IMR-90 (cell line): ENCODE results near the gene NEGR1. TPM values are rescaled to one million over a fixed set of nuclear protein-coding genes. Genes with fewer than 3 reads are reported as not detected.
A peak's percentile ranks its signal among the peaks of the same experiment; 100 is the strongest.

Source experiments
- ATAC-seq: fragments of 200-7000 bp; cut with Tn5 transposase; 2 replicates; pipeline ENCODE4 v1.9.1; 2020; ENCODE audit warnings: low read depth, mild to moderate bottlenecking, moderate library complexity
- BruUV-seq: library from RNA; stranded (reverse); fragments of 400-500 nt; replicated peaks from 2 replicates; lab custom pipeline; 2021; lab: Mats Ljungman, UMichigan
- CTCF ChIA-PET: fragments of 300-600 bp; formaldehyde crosslinking; extraction: SDS; loops from one replicate; lab custom pipeline; 2021; ENCODE audit warnings: antibody characterized with exemption; lab: Yijun Ruan, JAX
- POLR2A ChIA-PET: fragments of 300-600 bp; sonication (Branson Sonifier 250); formaldehyde crosslinking; loops from one replicate; lab custom pipeline; 2022; ENCODE audit warnings: antibody characterized with exemption; ENCODE audit not compliant: unreplicated experiment; lab: Charles Lee
- DNase-seq: peaks from one replicate; pipeline ENCODE4 v3.0.0; 2013
- H2AFZ ChIP-seq: replicated peaks from 2 replicates; pipeline ENCODE3; 2013; ENCODE audit warnings: low read length, mild to moderate bottlenecking; ENCODE audit not compliant: poor library complexity
- H2AK5ac ChIP-seq: 2 replicates; pipeline ENCODE4 v1.6.1; 2013; ENCODE audit warnings: low read depth, low read length, inconsistent platforms
- H2AK9ac ChIP-seq: replicated peaks from 2 replicates; pipeline ENCODE3; 2013; ENCODE audit warnings: mild to moderate bottlenecking, low read depth, low read length, moderate library complexity; ENCODE audit not compliant: poor library complexity
- H2BK120ac ChIP-seq: 2 replicates; pipeline ENCODE4 v1.6.1; 2013; ENCODE audit warnings: low read depth, low read length, inconsistent platforms
- H2BK15ac ChIP-seq: 3 replicates; pipeline ENCODE4 v1.6.1; 2013; ENCODE audit warnings: low read depth, low read length, inconsistent platforms
- H2BK20ac ChIP-seq: 2 replicates; pipeline ENCODE4 v1.6.1; 2013; ENCODE audit warnings: low read depth, mild to moderate bottlenecking, inconsistent platforms, low read length, moderate library complexity
- H2BK5ac ChIP-seq: 2 replicates; pipeline ENCODE4 v1.6.1; 2013; ENCODE audit warnings: mild to moderate bottlenecking, low read depth, low read length, inconsistent platforms; ENCODE audit not compliant: poor library complexity, severe bottlenecking
- H3K14ac ChIP-seq: replicated peaks from 2 replicates; pipeline ENCODE4 v1.6.1; 2013; ENCODE audit warnings: low read depth, low read length, inconsistent platforms
- H3K18ac ChIP-seq: 2 replicates; pipeline ENCODE4 v1.6.1; 2013; ENCODE audit warnings: low read depth, low read length, control low read depth
- H3K23ac ChIP-seq: 2 replicates; pipeline ENCODE4 v1.6.1; 2013; ENCODE audit warnings: low read depth, low read length, inconsistent platforms
- H3K27ac ChIP-seq: 2 replicates; pipeline ENCODE4 v1.5.1; 2013; ENCODE audit warnings: mild to moderate bottlenecking, control low read depth, low read length; ENCODE audit not compliant: insufficient read depth
- H3K27me3 ChIP-seq: 2 replicates; pipeline ENCODE4 v1.6.1; 2013; ENCODE audit warnings: low read length; ENCODE audit not compliant: control insufficient read depth, insufficient read depth
- H3K36me3 ChIP-seq: 2 replicates; pipeline ENCODE4 v1.6.1; 2013; ENCODE audit warnings: low read length, mixed read lengths; ENCODE audit not compliant: control insufficient read depth, insufficient read depth
- H3K4ac ChIP-seq: 2 replicates; pipeline ENCODE4 v1.6.1; 2013; ENCODE audit warnings: low read depth, low read length, inconsistent platforms
- H3K4me1 ChIP-seq: 2 replicates; pipeline ENCODE4 v1.6.1; 2013; ENCODE audit warnings: low read length, mixed read lengths; ENCODE audit not compliant: control insufficient read depth, insufficient read depth
- H3K4me2 ChIP-seq: 2 replicates; pipeline ENCODE4 v1.6.1; 2013; ENCODE audit warnings: low read depth, mild to moderate bottlenecking, control low read depth, low read length, moderate library complexity
- H3K4me3 ChIP-seq: 2 replicates; pipeline ENCODE4 v1.5.1; 2013; ENCODE audit warnings: low read depth, mild to moderate bottlenecking, control low read depth, low read length, moderate library complexity; ENCODE audit not compliant: insufficient read depth
- H3K56ac ChIP-seq: 2 replicates; pipeline ENCODE4 v1.6.1; 2013; ENCODE audit warnings: low read length, inconsistent platforms; ENCODE audit not compliant: insufficient read depth; ENCODE audit errors: extremely low read depth
- H3K79me1 ChIP-seq, 2 experiments: 2 replicates each; pipeline ENCODE4 v1.6.1; 2013; ENCODE audit warnings: low read length in 2 of 2, inconsistent platforms in 1 of 2, low read depth in 1 of 2
- H3K9ac ChIP-seq: 2 replicates; pipeline ENCODE4 v1.6.1; 2013; ENCODE audit warnings: low read depth, low read length, control low read depth
- H3K9me1 ChIP-seq: 2 replicates; pipeline ENCODE4 v1.6.1; 2013; ENCODE audit warnings: low read length, inconsistent platforms; ENCODE audit not compliant: insufficient read depth
- H3K9me3 ChIP-seq: 2 replicates; pipeline ENCODE4 v1.6.1; 2013; ENCODE audit warnings: low read length; ENCODE audit not compliant: control insufficient read depth, insufficient read depth
- H4K20me1 ChIP-seq: 2 replicates; pipeline ENCODE4 v1.6.1; 2013; ENCODE audit warnings: low read length, inconsistent platforms; ENCODE audit not compliant: insufficient read depth
- H4K5ac ChIP-seq: 2 replicates; pipeline ENCODE4 v1.6.1; 2013; ENCODE audit warnings: mild to moderate bottlenecking, low read depth, low read length, control low read depth
- H4K8ac ChIP-seq, 2 experiments: 2 replicates each; pipeline ENCODE4 v1.6.1; 2013; ENCODE audit warnings: low read depth in 2 of 2, low read length in 2 of 2, control low read depth in 1 of 2, inconsistent platforms in 1 of 2
- H4K91ac ChIP-seq: 2 replicates; pipeline ENCODE4 v1.6.1; 2013; ENCODE audit warnings: low read depth, low read length, inconsistent platforms; ENCODE audit not compliant: insufficient read depth
- CEBPB ChIP-seq: IDR thresholded peaks from 2 replicates; pipeline ENCODE4 v1.6.1; 2012; ENCODE audit warnings: low read depth, low read length, improper control_type of control experiment
- SMC3 ChIP-seq: fragments of 150-350 bp; IDR thresholded peaks from 2 replicates; pipeline ENCODE4 v1.6.1; 2016; ENCODE audit warnings: low read depth, mild to moderate bottlenecking, antibody characterized with exemption, low read length, moderate library complexity
- dilution Hi-C: fragments of 300-500 bp; cut with HindIII; formaldehyde crosslinking; loops from one replicate; pipeline ENCODE4 v1.14.3; 2018; ENCODE audit warnings: low sequenced_read_pairs; ENCODE audit not compliant: unreplicated experiment
- in situ Hi-C: fragments of 300-500 bp; cut with MboI; formaldehyde crosslinking; loops from 3 replicates; pipeline ENCODE4 v1.14.3; 2019; ENCODE audit warnings: low sequenced_read_pairs, inconsistent platforms, mixed read lengths
- intact Hi-C: fragments of 100-400 bp; cut with micrococcal nuclease; formaldehyde crosslinking; loops from 2 replicates; pipeline ENCODE4 v1.10.0; 2022
- polyA plus RNA-seq, 3 experiments: library from polyadenylated mRNA; depleted of rRNA; stranded (reverse); fragments of >200 nt; gene quantifications; 2 replicates each; pipeline ENCODE4 v1.2.3, GENCODE V29; 2012; ENCODE audit warnings: low replicate concordance in 1 of 3
- total RNA-seq: library from RNA; depleted of rRNA; stranded (reverse); fragments of >200 nt; gene quantifications from 2 replicates; pipeline ENCODE4 v1.2.3, GENCODE V29; 2012

Gene NEGR1
- total and polyA plus RNA-seq, 2 of the 4 experiments (the other 2 are of a cell fraction): 5.1 to 9.1 TPM

DNA sequence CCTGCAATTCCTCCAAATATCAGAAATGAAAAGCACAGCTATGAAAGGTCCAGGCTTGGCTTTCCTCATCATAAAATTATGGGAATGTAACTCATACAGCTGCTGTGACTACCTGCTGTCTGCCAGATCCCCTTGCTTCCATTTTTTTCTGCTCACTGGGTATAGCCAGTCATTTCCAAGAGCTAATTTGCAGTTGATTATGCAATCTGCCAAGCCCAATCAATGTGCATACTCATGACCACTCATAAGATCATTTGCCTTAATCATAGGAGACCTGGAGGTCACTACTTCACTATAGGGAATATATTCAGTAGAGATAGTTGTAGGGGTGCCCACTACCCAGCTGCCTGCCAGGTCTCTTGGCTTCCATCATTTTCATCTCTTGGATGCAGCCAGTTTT, 783.8 kb downstream of the NEGR1 start:
- ChIA-PET POLR2A (no interaction called here), CTCF (no interaction called here)
- Histone ChIP-seq H2AK5ac (no peak overlapping the region), H4K91ac (no peak overlapping the region), H3K4me2 (no peak overlapping the region), H3K9me1 (no peaks in the 10 kb centered on the region), H4K20me1 (no peaks in the 10 kb centered on the region), H3K14ac (no peak overlapping the region), H4K5ac (no peak overlapping the region), H3K4me1 (no peaks in the 10 kb centered on the region), H3K18ac (no peak overlapping the region), H3K23ac (no peak overlapping the region), H3K9ac (no peak overlapping the region), H3K4ac (no peak overlapping the region), H3K79me1 (no peaks in the 10 kb centered on the region), H2BK5ac (no peak overlapping the region), H3K56ac (no peak overlapping the region), H3K27me3 (no peaks in the 10 kb centered on the region), H3K27ac (no peak overlapping the region), H2AFZ (no peak overlapping the region), H2BK120ac (no peak overlapping the region), H4K8ac (no peak overlapping the region), H2BK20ac (no peak overlapping the region), H3K4me3 (no peak overlapping the region), H2BK15ac (no peak overlapping the region), H2AK9ac (no peak overlapping the region), H3K9me3 (no peaks in the 10 kb centered on the region), H3K36me3 (no peaks in the 10 kb centered on the region)
- dilution Hi-C loops: no loop called here
- intact Hi-C loops: no loop called here
- in situ Hi-C loops: no loop called here
- ATAC-seq (no peak), DNase-seq (no peak)
- TF ChIP-seq CEBPB (peak; percentile 34; the same call in 1 of the 2 replicates), SMC3 (no peak)
- BruUV-seq: no TSS peak
